Endothelial cell of umbilical vein (primary cell): Measurements from ENCODE around the gene NPDC1. TPM values are rescaled to one million over a fixed set of nuclear protein-coding genes. Genes with fewer than 3 reads are reported as not detected.

Experiments used
- polyA plus RNA-seq, 4 experiments: library from polyadenylated mRNA; depleted of rRNA in 3 of 4; stranded (reverse) in 3 of 4; unstranded in 1 of 4; fragments of >200 nt; gene quantifications; 2 replicates each; pipeline versions ENCODE4 v1.2.1 to v1.2.3, GENCODE V29; 2011 to 2012; ENCODE audit warnings: missing spikeins in 1 of 4
- small RNA-seq: library from RNA; depleted of rRNA; stranded (forward); fragments of <200 nt; gene quantifications from one replicate; pipeline ENCODE3, GENCODE V24; 2012; ENCODE audit warnings: low replicate concordance, low read depth; ENCODE audit not compliant: insufficient read depth, insufficient read length
- total RNA-seq: library from RNA; stranded (reverse); gene quantifications from 2 replicates; pipeline ENCODE4 v1.2.3, GENCODE V29; 2021

Gene NPDC1
- total and polyA plus RNA-seq, 2 donors (not counting 3 experiments of a cell fraction or from before 2014, with no cell fraction given) = 115 to 181 TPM

Small RNA genes within 50 kb of the gene (small RNA-seq; reads per million reads assigned to genes)
- gene RF00153 = not detected

Other genes starting within 250 kb of the NPDC1 start
Only the 30 nearest of the 37 such genes appear.
- gene MAMDC4, start 193.8 kb downstream of the NPDC1 start, total RNA-seq = 7.2 and 7.7 TPM in 2 replicates
- gene MAMDC4, start 193.8 kb downstream of the NPDC1 start, polyA plus RNA-seq = 3.6 and 4.7 TPM in 2 replicates
- 356 and 388 TPM in 2 replicates for gene EDF1, start 179.9 kb downstream of the NPDC1 start, total RNA-seq
- 411 and 478 TPM in 2 replicates for gene EDF1, start 179.9 kb downstream of the NPDC1 start, polyA plus RNA-seq
- gene TRAF2, start 159.7 kb downstream of the NPDC1 start, total RNA-seq = 21.5 and 23.1 TPM in 2 replicates
- 10.3 and 10.9 TPM in 2 replicates for gene TRAF2, start 159.7 kb downstream of the NPDC1 start, polyA plus RNA-seq
- gene FBXW5, start 101.4 kb downstream of the NPDC1 start, total RNA-seq = 95.6 and 97.3 TPM in 2 replicates
- 151 and 209 TPM in 2 replicates for gene FBXW5, start 101.4 kb downstream of the NPDC1 start, polyA plus RNA-seq
- 1.4 and 1.9 TPM in 2 replicates for gene C8G, start 100.9 kb downstream of the NPDC1 start, total RNA-seq
- gene C8G, start 100.9 kb downstream of the NPDC1 start, polyA plus RNA-seq = 0.47 and 0.70 TPM in 2 replicates
- 0.35 TPM in 1 of 2 replicates, not detected in the other for gene LCN12, start 93.9 kb downstream of the NPDC1 start, total RNA-seq
- 0.52 and 0.62 TPM in 2 replicates for gene LCN12, start 93.9 kb downstream of the NPDC1 start, polyA plus RNA-seq
- not detected in 2 replicates for gene PTGDS, start 68.7 kb downstream of the NPDC1 start, total RNA-seq
- gene PTGDS, start 68.7 kb downstream of the NPDC1 start, polyA plus RNA-seq = not detected in 2 replicates
- gene LCNL1, start 63.2 kb downstream of the NPDC1 start, total RNA-seq = not detected in 2 replicates
- gene LCNL1, start 63.2 kb downstream of the NPDC1 start, polyA plus RNA-seq = not detected in 2 replicates
- 35.0 and 38.7 TPM in 2 replicates for gene PAXX, start 53.8 kb downstream of the NPDC1 start, total RNA-seq
- gene PAXX, start 53.8 kb downstream of the NPDC1 start, polyA plus RNA-seq = 34.0 and 49.9 TPM in 2 replicates
- gene CLIC3, start 49.6 kb downstream of the NPDC1 start, total RNA-seq = not detected in 2 replicates
- gene CLIC3, start 49.6 kb downstream of the NPDC1 start, polyA plus RNA-seq = 2.3 and 4.1 TPM in 2 replicates
- 20.0 and 23.4 TPM in 2 replicates for gene ABCA2, start 17.9 kb downstream of the NPDC1 start, total RNA-seq
- 29.1 and 41.2 TPM in 2 replicates for gene ABCA2, start 17.9 kb downstream of the NPDC1 start, polyA plus RNA-seq
- gene FUT7, start 14.1 kb downstream of the NPDC1 start, total RNA-seq = not detected in 2 replicates
- not detected in 2 replicates for gene FUT7, start 14.1 kb downstream of the NPDC1 start, polyA plus RNA-seq
- gene ENTPD2, start 7.9 kb upstream of the NPDC1 start, total RNA-seq = not detected in 2 replicates
- gene ENTPD2, start 7.9 kb upstream of the NPDC1 start, polyA plus RNA-seq = 0.03 TPM in 1 of 2 replicates, not detected in the other
- gene SAPCD2, start 24.4 kb upstream of the NPDC1 start, total RNA-seq = 24.3 and 27.8 TPM in 2 replicates
- 11.5 and 13.2 TPM in 2 replicates for gene SAPCD2, start 24.4 kb upstream of the NPDC1 start, polyA plus RNA-seq
- 38.1 and 41.7 TPM in 2 replicates for gene UAP1L1, start 31.3 kb upstream of the NPDC1 start, total RNA-seq
- 26.0 and 31.0 TPM in 2 replicates for gene UAP1L1, start 31.3 kb upstream of the NPDC1 start, polyA plus RNA-seq
- gene MAN1B1, start 40.8 kb upstream of the NPDC1 start, total RNA-seq = 67.7 and 75.3 TPM in 2 replicates
- gene MAN1B1, start 40.8 kb upstream of the NPDC1 start, polyA plus RNA-seq = 81.0 and 83.3 TPM in 2 replicates
- 118 and 149 TPM in 2 replicates for gene DPP7, start 68.6 kb upstream of the NPDC1 start, total RNA-seq
- 200 and 247 TPM in 2 replicates for gene DPP7, start 68.6 kb upstream of the NPDC1 start, polyA plus RNA-seq
- gene GRIN1, start 93.0 kb upstream of the NPDC1 start, total RNA-seq = not detected in 2 replicates
- gene GRIN1, start 93.0 kb upstream of the NPDC1 start, polyA plus RNA-seq = not detected in 2 replicates
- not detected in 2 replicates for gene LRRC26, start 123.9 kb upstream of the NPDC1 start, total RNA-seq
- 0.08 TPM in 1 of 2 replicates, not detected in the other for gene LRRC26, start 123.9 kb upstream of the NPDC1 start, polyA plus RNA-seq
- not detected in 2 replicates for gene TMEM210, start 125.9 kb upstream of the NPDC1 start, total RNA-seq
- gene TMEM210, start 125.9 kb upstream of the NPDC1 start, polyA plus RNA-seq = not detected in 2 replicates
- 69.2 and 70.0 TPM in 2 replicates for gene ANAPC2, start 142.4 kb upstream of the NPDC1 start, total RNA-seq
- gene ANAPC2, start 142.4 kb upstream of the NPDC1 start, polyA plus RNA-seq = 44.8 and 57.5 TPM in 2 replicates
- 89.0 and 90.5 TPM in 2 replicates for gene SSNA1, start 142.5 kb upstream of the NPDC1 start, total RNA-seq
- gene SSNA1, start 142.5 kb upstream of the NPDC1 start, polyA plus RNA-seq = 146 and 162 TPM in 2 replicates
- gene TPRN, start 154.6 kb upstream of the NPDC1 start, total RNA-seq = 12.1 and 12.4 TPM in 2 replicates
- gene TPRN, start 154.6 kb upstream of the NPDC1 start, polyA plus RNA-seq = 4.3 and 5.7 TPM in 2 replicates
- gene TMEM203, start 159.5 kb upstream of the NPDC1 start, total RNA-seq = 25.6 and 29.6 TPM in 2 replicates
- gene TMEM203, start 159.5 kb upstream of the NPDC1 start, polyA plus RNA-seq = 39.8 and 40.4 TPM in 2 replicates
- gene NDOR1, start 159.5 kb upstream of the NPDC1 start, total RNA-seq = 23.4 and 26.7 TPM in 2 replicates
- gene NDOR1, start 159.5 kb upstream of the NPDC1 start, polyA plus RNA-seq = 13.5 and 18.0 TPM in 2 replicates
- 3.8 and 4.8 TPM in 2 replicates for gene RNF208, start 176.1 kb upstream of the NPDC1 start, total RNA-seq
- 1.3 and 1.7 TPM in 2 replicates for gene RNF208, start 176.1 kb upstream of the NPDC1 start, polyA plus RNA-seq
- gene CYSRT1, start 179.0 kb upstream of the NPDC1 start, total RNA-seq = 0.44 and 0.92 TPM in 2 replicates
- 1.1 and 1.6 TPM in 2 replicates for gene CYSRT1, start 179.0 kb upstream of the NPDC1 start, polyA plus RNA-seq
- not detected in 2 replicates for gene RNF224, start 181.3 kb upstream of the NPDC1 start, total RNA-seq
- gene RNF224, start 181.3 kb upstream of the NPDC1 start, polyA plus RNA-seq = not detected in 2 replicates
- gene SLC34A3, start 184.7 kb upstream of the NPDC1 start, total RNA-seq = not detected in 2 replicates
- gene SLC34A3, start 184.7 kb upstream of the NPDC1 start, polyA plus RNA-seq = not detected in 2 replicates
- gene TUBB4B, start 195.1 kb upstream of the NPDC1 start, total RNA-seq = 546 and 558 TPM in 2 replicates
- 418 and 439 TPM in 2 replicates for gene TUBB4B, start 195.1 kb upstream of the NPDC1 start, polyA plus RNA-seq